PFSK-1 (cell line): ENCODE measurements around the gene CDC42.

Experiments used
- FOXP2 ChIP-seq: optimal IDR thresholded peaks from 2 replicates; pipeline ENCODE3; 2011; ENCODE audit warnings: borderline replicate concordance, control low read depth, inconsistent platforms; ENCODE audit not compliant: insufficient read depth; ENCODE audit errors: extremely low read length, extremely low read depth
- POLR2AphosphoS5 ChIP-seq: IDR thresholded peaks from 2 replicates; pipeline ENCODE4 v1.6.1; 2012; ENCODE audit warnings: low read depth, mild to moderate bottlenecking, control low read depth, low read length, moderate library complexity
- SIN3A ChIP-seq: IDR thresholded peaks from 2 replicates; pipeline ENCODE4 v1.6.1; 2012; ENCODE audit warnings: mild to moderate bottlenecking, low read length, moderate library complexity, borderline replicate concordance; ENCODE audit not compliant: insufficient read depth
- TAF1 ChIP-seq: IDR thresholded peaks from 2 replicates; pipeline ENCODE4 v1.6.1; 2012; ENCODE audit warnings: low read length, control low read depth, borderline replicate concordance; ENCODE audit not compliant: insufficient read depth
- TF ChIP-seq, protein P1 (sequence below), 2 experiments: IDR thresholded peaks; 2 replicates each; pipeline versions ENCODE4 v1.6.1 to v1.8.0; 2011 to 2012; ENCODE audit warnings: low read depth in 2 of 2, low read length in 2 of 2, control low read depth in 1 of 2, inconsistent platforms in 1 of 2, mild to moderate bottlenecking in 1 of 2, moderate library complexity in 1 of 2; ENCODE audit not compliant: insufficient read depth in 1 of 2

CDC42 gene

DNA sequence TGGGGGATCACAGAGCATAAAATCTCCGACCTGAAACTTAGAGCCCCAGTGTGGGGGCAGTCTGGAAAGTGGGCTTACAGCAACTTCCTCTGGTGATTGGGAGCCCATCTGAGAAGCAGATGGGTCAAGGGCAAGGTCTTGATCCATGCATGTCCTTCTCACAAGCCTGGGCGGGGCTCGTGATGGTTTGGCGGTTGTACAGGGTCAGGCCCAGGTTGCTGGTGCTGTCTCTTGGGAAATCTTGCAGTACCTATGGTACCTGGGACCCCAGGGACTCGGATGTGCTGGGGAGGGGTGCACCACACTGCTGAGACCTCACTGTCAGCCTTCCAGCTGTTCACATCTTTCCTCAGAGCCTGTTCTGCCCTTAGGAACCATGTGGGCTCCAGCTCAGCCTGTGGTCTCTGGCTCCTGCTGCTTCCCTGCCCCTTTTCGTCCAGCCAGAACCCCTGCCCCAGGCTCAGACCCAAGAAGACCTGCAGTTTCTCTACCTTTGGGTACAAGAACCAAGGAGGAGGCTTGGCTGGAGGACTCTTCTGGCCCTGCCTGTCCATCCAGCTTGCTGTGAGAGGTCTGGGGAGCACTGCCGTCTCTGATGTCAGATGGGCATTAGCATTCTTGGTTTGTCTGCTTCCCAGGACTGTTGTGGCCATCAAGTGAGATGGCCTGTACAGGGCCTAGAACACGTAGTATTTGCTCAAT is 65.9 kb downstream of the CDC42 start:
- TF ChIP-seq FOXP2 (no peak), POLR2AphosphoS5 (no peak), SIN3A (no peak), TAF1 (no peak)
- TF ChIP-seq, protein P1, sequence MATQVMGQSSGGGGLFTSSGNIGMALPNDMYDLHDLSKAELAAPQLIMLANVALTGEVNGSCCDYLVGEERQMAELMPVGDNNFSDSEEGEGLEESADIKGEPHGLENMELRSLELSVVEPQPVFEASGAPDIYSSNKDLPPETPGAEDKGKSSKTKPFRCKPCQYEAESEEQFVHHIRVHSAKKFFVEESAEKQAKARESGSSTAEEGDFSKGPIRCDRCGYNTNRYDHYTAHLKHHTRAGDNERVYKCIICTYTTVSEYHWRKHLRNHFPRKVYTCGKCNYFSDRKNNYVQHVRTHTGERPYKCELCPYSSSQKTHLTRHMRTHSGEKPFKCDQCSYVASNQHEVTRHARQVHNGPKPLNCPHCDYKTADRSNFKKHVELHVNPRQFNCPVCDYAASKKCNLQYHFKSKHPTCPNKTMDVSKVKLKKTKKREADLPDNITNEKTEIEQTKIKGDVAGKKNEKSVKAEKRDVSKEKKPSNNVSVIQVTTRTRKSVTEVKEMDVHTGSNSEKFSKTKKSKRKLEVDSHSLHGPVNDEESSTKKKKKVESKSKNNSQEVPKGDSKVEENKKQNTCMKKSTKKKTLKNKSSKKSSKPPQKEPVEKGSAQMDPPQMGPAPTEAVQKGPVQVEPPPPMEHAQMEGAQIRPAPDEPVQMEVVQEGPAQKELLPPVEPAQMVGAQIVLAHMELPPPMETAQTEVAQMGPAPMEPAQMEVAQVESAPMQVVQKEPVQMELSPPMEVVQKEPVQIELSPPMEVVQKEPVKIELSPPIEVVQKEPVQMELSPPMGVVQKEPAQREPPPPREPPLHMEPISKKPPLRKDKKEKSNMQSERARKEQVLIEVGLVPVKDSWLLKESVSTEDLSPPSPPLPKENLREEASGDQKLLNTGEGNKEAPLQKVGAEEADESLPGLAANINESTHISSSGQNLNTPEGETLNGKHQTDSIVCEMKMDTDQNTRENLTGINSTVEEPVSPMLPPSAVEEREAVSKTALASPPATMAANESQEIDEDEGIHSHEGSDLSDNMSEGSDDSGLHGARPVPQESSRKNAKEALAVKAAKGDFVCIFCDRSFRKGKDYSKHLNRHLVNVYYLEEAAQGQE (IDR thresholded peaks at IDR 0.05; ENCODE audit: insufficient read depth in 1 of 2, low read depth in 2 of 2, low read length in 2 of 2) = no peak

DNA sequence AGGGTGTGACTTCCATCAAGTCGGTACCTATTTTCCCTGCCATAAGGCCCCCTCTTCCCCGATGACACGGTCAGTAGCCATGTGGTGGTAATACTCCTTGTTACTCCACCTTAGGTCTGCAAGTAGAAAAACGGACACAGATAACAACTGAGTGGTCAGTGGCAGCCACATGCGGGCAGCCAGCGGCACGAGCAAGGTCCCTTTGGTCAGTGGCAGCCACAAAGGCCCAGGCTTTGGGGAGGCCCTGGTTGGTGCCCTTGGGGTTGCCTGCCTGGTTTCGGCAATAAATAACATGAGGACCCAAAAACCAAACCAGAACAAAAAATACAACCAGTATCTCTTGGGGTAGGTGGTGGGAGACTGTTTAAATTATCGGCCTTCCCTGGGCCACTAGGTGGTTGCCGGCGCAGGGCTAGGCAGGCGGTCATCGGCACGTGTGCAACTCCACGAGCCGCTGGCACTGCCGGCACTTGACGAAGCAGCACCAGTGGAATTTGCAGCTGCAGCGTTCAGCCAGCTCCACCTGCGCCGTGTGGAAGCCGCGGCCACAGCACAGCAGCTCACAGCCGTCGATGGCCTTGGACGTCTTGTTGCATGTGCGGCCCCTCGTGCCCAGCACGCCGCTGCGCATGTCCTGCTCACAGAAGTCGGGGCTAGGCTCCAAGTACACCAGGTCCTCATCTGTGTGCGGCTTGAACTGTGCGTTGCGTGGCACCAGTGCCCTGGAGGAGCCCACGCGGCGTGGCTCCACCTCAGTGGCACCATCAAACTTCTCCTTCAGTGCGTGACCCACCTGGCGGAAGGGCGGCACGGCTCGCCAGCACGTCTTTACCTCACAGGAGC is 67.3 kb downstream of the CDC42 start:
- TF ChIP-seq SIN3A (no peak), TAF1 (no peak), FOXP2 (no peak), POLR2AphosphoS5 (no peak)
- TF ChIP-seq, protein P1 (IDR thresholded peaks at IDR 0.05; ENCODE audit: insufficient read depth in 1 of 2, low read depth in 2 of 2, low read length in 2 of 2) = no peak

DNA sequence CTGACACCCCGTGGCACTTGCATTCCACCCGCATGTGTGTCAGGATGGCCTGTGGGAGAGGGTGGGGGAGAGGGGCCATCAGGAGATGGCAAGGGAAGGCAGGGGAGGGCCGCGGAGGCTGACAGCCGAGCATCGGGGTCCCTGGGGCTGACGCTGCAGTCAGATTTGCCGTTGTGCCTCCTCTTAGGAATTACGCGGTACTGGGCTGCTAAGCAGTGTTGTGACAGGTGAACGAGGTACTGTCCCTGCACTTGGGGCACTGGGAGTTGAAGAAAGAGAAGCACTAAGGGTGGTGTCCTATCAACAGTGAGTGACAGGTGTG is 67.9 kb downstream of the CDC42 start:
- TF ChIP-seq TAF1 (no peak), FOXP2 (no peak), SIN3A (no peak), POLR2AphosphoS5 (no peak)
- TF ChIP-seq, protein P1 (IDR thresholded peaks at IDR 0.05; ENCODE audit: insufficient read depth in 1 of 2, low read depth in 2 of 2, low read length in 2 of 2) = no peak

DNA sequence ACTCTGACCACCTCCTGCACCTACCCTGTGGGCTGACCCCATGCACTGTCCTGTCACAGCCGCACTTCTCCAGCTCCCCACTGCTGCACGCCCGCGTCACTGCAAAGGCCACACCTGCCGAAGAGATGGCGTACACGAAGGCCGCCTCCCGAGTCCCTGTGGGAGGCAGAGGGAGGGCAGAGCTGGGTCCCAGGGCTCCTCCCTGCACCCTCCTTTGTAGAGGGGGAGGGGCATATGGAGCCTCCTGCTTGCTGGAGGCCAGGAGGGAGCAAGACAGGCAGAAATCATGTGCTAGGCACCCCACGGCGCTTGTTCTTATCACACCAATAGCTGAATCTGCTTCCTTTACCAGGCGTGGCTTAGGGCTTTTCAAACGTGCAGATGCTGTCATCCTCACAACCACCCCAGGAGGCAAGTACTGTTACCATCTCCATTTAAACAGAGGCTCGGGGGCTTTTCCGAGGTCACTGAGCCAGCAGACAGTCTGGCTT is 69.0 kb downstream of the CDC42 start:
- TF ChIP-seq TAF1 = no peak
- TF ChIP-seq, protein P1 (IDR thresholded peaks at IDR 0.05; ENCODE audit: insufficient read depth in 1 of 2, low read depth in 2 of 2, low read length in 2 of 2) = no peak
- TF ChIP-seq POLR2AphosphoS5 = no peak
- TF ChIP-seq FOXP2 = no peak
- no peak for TF ChIP-seq SIN3A
